ENCODE data around the gene SUFU. TPM values are rescaled to one million over a fixed set of nuclear protein-coding genes. Genes with fewer than 3 reads are reported as not detected.
A peak's percentile ranks its signal among the peaks of the same experiment; 100 is the strongest.
"Not testable (repeated sequence)": the region's sequence is repeated elsewhere in the genome, so short reads cannot be mapped to it uniquely, and the experiment has no call there.

Gene SUFU
- total RNA-seq, result 8.9 and 10.6 TPM in 2 replicates

DNA sequence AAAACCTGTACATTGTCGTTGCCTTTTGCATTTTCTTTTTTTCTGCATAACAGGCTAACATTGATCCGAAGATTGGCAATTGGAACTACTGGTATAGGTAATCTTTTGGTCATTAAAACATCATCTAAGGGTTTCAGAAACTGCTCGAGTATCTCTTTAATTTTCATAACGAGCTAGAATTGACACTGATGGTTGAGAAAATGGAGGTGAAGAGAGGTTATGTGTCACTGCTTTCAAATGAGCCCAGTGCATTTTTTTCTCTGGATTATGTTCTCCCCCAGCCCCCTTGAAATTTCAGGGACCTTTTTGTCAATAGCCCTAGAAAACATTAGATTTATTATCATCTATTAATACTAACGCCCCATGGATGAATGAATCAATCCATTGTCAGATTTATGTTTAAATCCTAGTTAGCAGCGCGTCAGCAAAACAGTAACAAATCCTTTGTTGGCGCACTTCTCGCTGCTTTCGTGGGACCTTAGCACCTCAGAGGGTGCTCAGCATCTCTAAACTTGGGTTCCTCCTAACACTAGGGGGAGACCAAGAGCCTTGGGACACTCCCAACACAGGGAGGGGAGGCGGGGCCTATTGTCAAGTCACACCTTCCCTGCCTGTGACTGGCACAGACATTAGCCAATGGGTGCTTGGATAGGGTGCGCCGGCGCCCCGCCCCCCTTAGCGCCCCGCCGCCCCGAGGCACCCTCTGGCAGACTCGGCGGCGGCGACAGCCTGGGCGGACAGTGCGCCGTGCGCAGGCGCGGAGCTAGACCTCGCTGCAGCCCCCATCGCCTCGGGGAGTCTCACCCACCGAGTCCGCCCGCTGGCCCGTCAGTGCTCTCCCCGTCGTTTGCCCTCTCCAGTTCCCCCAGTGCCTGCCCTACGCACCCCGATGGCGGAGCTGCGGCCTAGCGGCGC is at the start of gene SUFU:
Gene SUFU, plus strand, starts transcription at position 709 of the 915 bp plus-strand sequence. Its CDS starts 181 bp downstream, at position 890.
- TF ChIP-seq, protein P1, sequence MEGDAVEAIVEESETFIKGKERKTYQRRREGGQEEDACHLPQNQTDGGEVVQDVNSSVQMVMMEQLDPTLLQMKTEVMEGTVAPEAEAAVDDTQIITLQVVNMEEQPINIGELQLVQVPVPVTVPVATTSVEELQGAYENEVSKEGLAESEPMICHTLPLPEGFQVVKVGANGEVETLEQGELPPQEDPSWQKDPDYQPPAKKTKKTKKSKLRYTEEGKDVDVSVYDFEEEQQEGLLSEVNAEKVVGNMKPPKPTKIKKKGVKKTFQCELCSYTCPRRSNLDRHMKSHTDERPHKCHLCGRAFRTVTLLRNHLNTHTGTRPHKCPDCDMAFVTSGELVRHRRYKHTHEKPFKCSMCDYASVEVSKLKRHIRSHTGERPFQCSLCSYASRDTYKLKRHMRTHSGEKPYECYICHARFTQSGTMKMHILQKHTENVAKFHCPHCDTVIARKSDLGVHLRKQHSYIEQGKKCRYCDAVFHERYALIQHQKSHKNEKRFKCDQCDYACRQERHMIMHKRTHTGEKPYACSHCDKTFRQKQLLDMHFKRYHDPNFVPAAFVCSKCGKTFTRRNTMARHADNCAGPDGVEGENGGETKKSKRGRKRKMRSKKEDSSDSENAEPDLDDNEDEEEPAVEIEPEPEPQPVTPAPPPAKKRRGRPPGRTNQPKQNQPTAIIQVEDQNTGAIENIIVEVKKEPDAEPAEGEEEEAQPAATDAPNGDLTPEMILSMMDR (IDR thresholded peaks at IDR 0.05; ENCODE audit: insufficient read depth, low read length, poor library complexity, severe bottlenecking), result peak; percentile 85
- Histone ChIP-seq H3K36me3 (ENCODE audit: control insufficient read depth, insufficient read depth, low read length) (no peaks in the 10 kb centered on the region), H3K27me3 (ENCODE audit: control insufficient read depth, insufficient read depth, low read length) (no peaks in the 10 kb centered on the region), H3K4me3 (ENCODE audit: low read depth, low read length) (peak within 1 kb of the TSS; percentile 77)
- DNase-seq (ENCODE audit: low read depth), result peak; percentile 92

DNA sequence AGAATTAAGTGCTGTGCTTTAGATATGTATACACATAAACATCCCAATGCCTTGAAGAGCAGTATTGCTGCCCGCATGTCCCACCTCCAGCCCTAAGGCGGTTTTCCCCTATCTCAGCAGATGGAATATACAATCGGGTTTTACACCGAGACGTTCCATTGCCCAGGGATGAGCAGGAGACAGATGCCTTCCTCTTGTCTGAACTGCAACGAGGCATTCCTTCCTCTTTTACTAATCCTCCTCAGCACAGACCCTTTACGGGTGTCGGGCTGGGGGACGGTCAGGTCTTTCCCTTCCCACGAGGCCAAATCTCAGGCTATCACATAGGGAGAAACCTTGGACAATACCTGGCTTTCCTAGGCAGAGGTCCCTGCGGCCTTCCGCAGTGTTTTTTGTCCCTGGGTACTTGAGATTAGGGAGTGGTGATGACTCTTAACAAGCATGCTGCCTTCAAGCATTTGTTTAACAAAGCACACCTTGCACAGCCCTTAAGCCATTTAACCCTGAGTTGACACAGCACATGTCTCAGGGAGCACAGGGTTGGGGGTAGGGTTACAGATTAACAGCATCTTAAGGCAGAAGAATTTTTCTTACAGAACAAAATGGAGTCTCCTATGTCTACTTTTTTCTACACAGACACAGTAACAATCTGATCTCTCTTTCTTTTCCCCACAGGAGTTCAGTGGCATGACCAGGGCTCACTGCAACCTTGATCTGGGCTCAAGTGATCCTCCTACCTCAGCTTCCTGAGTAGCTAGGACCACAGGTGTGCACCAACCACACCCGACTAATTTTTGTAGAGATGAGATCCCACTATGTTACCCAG is 48.9 kb upstream of the SUFU start:
- not testable (repeated sequence) for H3K36me3 ChIP-seq (ENCODE audit: control insufficient read depth, insufficient read depth, low read length); H3K27me3 ChIP-seq (ENCODE audit: control insufficient read depth, insufficient read depth, low read length); DNase-seq (ENCODE audit: low read depth); H3K4me3 ChIP-seq (ENCODE audit: low read depth, low read length)

DNA sequence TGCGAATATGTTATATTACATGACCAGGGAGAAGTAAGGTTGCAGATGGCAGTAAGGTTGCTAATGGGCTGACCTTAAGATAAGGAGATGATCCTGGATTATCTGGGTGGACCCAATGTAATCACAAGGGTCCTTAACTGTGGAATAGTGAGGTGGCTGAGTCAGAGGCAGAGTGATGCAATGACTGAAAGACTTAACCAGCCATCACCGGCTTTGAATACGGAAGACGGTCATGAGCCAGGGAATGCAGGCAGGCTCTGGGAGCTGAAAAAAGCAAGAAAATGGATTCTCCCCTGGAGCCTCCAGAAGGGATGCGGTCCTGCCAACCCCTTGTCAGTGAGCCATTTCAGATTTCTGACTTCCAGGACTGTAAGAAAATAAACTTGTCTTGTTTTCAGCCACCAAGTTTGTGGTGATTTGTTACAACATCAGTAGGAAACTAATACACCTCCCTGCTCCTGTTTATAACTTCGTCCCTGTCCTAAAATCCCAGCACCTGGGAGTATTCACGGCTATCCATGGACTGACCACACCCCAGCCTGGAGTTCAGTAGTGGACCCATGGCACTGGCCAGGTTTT is 47.8 kb upstream of the SUFU start:
- TF ChIP-seq, protein P1 (IDR thresholded peaks at IDR 0.05; ENCODE audit: insufficient read depth, low read length, poor library complexity, severe bottlenecking), result no peak
- DNase-seq (ENCODE audit: low read depth), result peak; percentile 68
- no peaks in the 10 kb centered on the region for H3K27me3 ChIP-seq (ENCODE audit: control insufficient read depth, insufficient read depth, low read length)
- H3K4me3 ChIP-seq (ENCODE audit: low read depth, low read length), result no peak overlapping the region
- peaks cover 1% of the 10 kb centered on the region for H3K36me3 ChIP-seq (ENCODE audit: control insufficient read depth, insufficient read depth, low read length)

DNA sequence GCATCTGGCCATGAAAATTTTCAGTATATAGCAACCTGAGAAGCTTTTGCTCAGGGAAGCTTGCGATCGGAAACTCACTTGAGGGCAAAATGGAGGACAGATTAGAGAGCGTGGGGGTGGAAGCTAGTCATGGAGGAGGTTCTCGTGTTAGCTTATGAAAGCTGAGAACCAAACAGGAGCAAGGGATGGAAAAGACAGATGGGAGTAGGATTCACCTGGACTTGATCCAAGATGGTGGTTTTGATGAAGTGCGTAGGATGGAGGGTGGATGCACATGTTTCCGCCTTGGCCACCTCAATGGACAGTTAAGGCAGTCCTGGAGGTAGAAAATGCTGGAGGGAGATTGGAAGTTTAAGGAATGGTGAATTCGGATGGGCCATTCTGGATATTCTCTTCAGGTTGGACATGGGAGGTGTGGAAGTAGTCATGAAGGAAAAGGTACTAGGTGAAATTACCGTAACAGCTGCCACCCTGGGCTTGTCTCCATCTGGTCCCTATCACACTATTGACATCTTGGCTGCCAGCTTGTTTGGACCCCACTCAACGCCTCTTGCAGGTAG is 46.1 kb upstream of the SUFU start:
- H3K36me3 ChIP-seq (ENCODE audit: control insufficient read depth, insufficient read depth, low read length), result peaks cover under 1% of the 10 kb centered on the region
- TF ChIP-seq, protein P1 (IDR thresholded peaks at IDR 0.05; ENCODE audit: insufficient read depth, low read length, poor library complexity, severe bottlenecking), result no peak
- no peak overlapping the region for H3K4me3 ChIP-seq (ENCODE audit: low read depth, low read length)
- no peak for DNase-seq (ENCODE audit: low read depth)
- H3K27me3 ChIP-seq (ENCODE audit: control insufficient read depth, insufficient read depth, low read length), result no peaks in the 10 kb centered on the region

DNA sequence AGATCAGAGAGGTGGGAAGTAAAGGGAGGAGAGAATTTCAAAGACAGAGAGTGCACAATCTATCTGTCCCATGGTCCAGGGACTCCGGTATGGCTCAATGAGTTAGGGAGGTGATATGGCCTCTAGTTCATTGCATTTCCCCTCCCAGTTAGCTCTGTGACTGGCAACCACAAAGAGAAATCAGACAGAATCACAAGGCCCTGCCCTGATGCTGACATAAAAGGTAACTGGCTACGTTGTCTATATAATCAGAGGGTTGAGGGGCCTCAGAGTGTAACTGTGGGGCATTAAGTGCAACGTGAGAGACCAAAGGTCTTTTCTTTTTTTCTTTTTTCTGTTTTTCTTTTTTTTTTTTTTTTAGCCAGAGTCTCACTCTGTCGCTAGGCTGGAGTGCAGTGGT is 45.1 kb upstream of the SUFU start:
- H3K36me3 ChIP-seq (ENCODE audit: control insufficient read depth, insufficient read depth, low read length), result no peaks in the 10 kb centered on the region
- no peaks in the 10 kb centered on the region for H3K27me3 ChIP-seq (ENCODE audit: control insufficient read depth, insufficient read depth, low read length)
- H3K4me3 ChIP-seq (ENCODE audit: low read depth, low read length), result no peak overlapping the region
- TF ChIP-seq, protein P1 (IDR thresholded peaks at IDR 0.05; ENCODE audit: insufficient read depth, low read length, poor library complexity, severe bottlenecking), result no peak
- DNase-seq (ENCODE audit: low read depth), result no peak

DNA sequence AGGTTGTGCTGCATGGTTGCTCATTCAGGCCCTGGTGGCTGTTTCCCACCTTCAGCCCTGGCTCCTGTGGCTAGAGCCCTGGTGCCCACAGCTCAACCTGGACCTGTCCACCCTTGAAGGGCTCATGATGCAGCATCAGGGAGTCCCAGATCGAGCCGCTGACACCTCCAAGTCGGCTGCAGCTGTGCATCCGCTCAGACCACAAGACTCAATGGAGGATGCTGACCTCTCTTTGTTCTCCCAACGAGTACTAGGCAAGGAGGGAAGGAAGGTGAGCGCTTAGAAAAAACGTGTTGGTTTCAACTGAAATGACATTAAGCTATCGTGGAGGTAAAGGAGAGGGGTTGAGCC is 43.0 kb upstream of the SUFU start:
- DNase-seq (ENCODE audit: low read depth), result no peak
- TF ChIP-seq, protein P1 (IDR thresholded peaks at IDR 0.05; ENCODE audit: insufficient read depth, low read length, poor library complexity, severe bottlenecking), result no peak

More for the DNA sequence above, 43.0 kb upstream of the SUFU start:
- no peaks in the 10 kb centered on the region for H3K36me3 ChIP-seq (ENCODE audit: control insufficient read depth, insufficient read depth, low read length)
- peak overlapping the region; percentile 35 for H3K4me3 ChIP-seq (ENCODE audit: low read depth, low read length)
- H3K27me3 ChIP-seq (ENCODE audit: control insufficient read depth, insufficient read depth, low read length), result no peaks in the 10 kb centered on the region

Measured in kidney epithelial cell (primary cell).